Astrocyte (in vitro differentiated cells and primary cell): Measurements from ENCODE around the gene FOSL2. TPM values are rescaled to one million over a fixed set of nuclear protein-coding genes. Genes with fewer than 3 reads are reported as not detected.

Experiments
- DNase-seq: peaks from one replicate; pipeline ENCODE4 v3.0.0-alpha.2; 2010; ENCODE audit warnings: low read depth
- FAIRE-seq: peaks from 2 replicates; lab custom pipeline; 2011; peaks lifted over from hg19 to GRCh38; lab: Jason Lieb, UNC
- H2AFZ ChIP-seq: 2 replicates; pipeline ENCODE4 v1.6.0; 2012; ENCODE audit warnings: low read depth, low read length, inconsistent platforms
- H3K27ac ChIP-seq: 2 replicates; pipeline ENCODE4 v1.5.1; 2011; ENCODE audit warnings: low read depth, low read length, inconsistent platforms
- H3K27me3 ChIP-seq: 2 replicates; pipeline ENCODE4 v1.6.0; 2011; ENCODE audit warnings: low read length, inconsistent platforms; ENCODE audit not compliant: insufficient read depth
- H3K36me3 ChIP-seq: 2 replicates; pipeline ENCODE4 v1.5.1; 2011; ENCODE audit warnings: low read length, inconsistent platforms; ENCODE audit not compliant: insufficient read depth
- H3K4me1 ChIP-seq: 2 replicates; pipeline ENCODE4 v1.5.1; 2011; ENCODE audit warnings: low read length, inconsistent platforms; ENCODE audit not compliant: insufficient read depth
- H3K4me2 ChIP-seq: 2 replicates; pipeline ENCODE4 v1.6.0; 2012; ENCODE audit warnings: low read length, inconsistent platforms
- H3K4me3 ChIP-seq: 2 replicates; pipeline ENCODE4 v1.5.1; 2011; ENCODE audit warnings: low read depth, mild to moderate bottlenecking, low read length, inconsistent platforms; ENCODE audit not compliant: insufficient read depth
- H3K79me2 ChIP-seq: 2 replicates; pipeline ENCODE4 v1.6.0; 2012; ENCODE audit warnings: mild to moderate bottlenecking, low read length, inconsistent platforms; ENCODE audit not compliant: insufficient read depth
- H3K9ac ChIP-seq: 2 replicates; pipeline ENCODE4 v1.6.0; 2012; ENCODE audit warnings: mild to moderate bottlenecking, low read length, inconsistent platforms
- H3K9me3 ChIP-seq: 2 replicates; pipeline ENCODE4 v1.5.1; 2012; ENCODE audit warnings: low read depth, mild to moderate bottlenecking, low read length, inconsistent platforms; ENCODE audit not compliant: insufficient read depth
- H4K20me1 ChIP-seq: 2 replicates; pipeline ENCODE4 v1.6.0; 2012; ENCODE audit warnings: low read length, inconsistent platforms; ENCODE audit not compliant: insufficient read depth
- H3K27ac Mint-ChIP-seq: one replicate; pipeline ENCODE4 v1.8.0; 2021; ENCODE audit warnings: mild to moderate bottlenecking, mixed read lengths; ENCODE audit not compliant: unreplicated experiment
- H3K27me3 Mint-ChIP-seq: one replicate; pipeline ENCODE4 v1.8.0; 2021; ENCODE audit warnings: low read depth, mixed read lengths; ENCODE audit not compliant: unreplicated experiment
- H3K36me3 Mint-ChIP-seq: one replicate; pipeline ENCODE4 v1.8.0; 2021; ENCODE audit warnings: low read depth, mixed read lengths; ENCODE audit not compliant: unreplicated experiment
- H3K4me1 Mint-ChIP-seq: one replicate; pipeline ENCODE4 v1.8.0; 2021; ENCODE audit warnings: low read depth, mixed read lengths; ENCODE audit not compliant: unreplicated experiment
- H3K4me3 Mint-ChIP-seq: one replicate; pipeline ENCODE4 v1.8.0; 2021; ENCODE audit warnings: mild to moderate bottlenecking, moderate library complexity, mixed read lengths; ENCODE audit not compliant: unreplicated experiment
- H3K9me3 Mint-ChIP-seq: one replicate; pipeline ENCODE4 v1.8.0; 2021; ENCODE audit warnings: mild to moderate bottlenecking, mixed read lengths; ENCODE audit not compliant: unreplicated experiment
- CTCF ChIP-seq: IDR thresholded peaks from 2 replicates; pipeline ENCODE4 v1.5.1; 2011; ENCODE audit warnings: low read depth, mild to moderate bottlenecking, inconsistent platforms, low read length, moderate library complexity; ENCODE audit not compliant: insufficient read depth
- EZH2 ChIP-seq: IDR thresholded peaks from 2 replicates; pipeline ENCODE4 v1.6.1; 2012; ENCODE audit warnings: mild to moderate bottlenecking, low read length, inconsistent platforms; ENCODE audit not compliant: insufficient read depth
- total RNA-seq: library from RNA; stranded (reverse); gene quantifications from 2 replicates; pipeline ENCODE4 v1.2.1, GENCODE V29; 2021

FOSL2 gene
- total RNA-seq, 1 donor from 2014 or later = 158 TPM

DNA sequence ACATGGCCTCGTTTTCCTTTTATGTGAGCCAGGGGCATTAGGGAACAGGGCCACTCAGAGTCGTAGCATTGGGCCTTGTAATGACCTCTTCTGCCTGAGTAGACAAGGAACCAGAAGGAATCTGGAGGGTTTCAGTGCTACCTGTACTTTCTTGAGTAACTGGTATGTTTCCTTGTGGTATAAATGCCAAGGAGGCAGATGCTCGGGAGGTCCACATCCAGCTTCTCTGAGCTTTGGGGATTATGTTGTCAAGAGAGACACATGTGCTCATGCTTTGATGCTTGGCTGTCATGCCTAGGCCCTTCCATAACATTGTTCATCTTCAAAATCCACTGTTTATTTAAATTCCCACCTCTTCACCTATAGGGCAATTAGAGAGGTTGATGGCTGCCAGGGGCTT, 26.3 kb downstream of the FOSL2 start:
- Mint-ChIP-seq H3K27me3 (no peaks in the 10 kb centered on the region), H3K4me1 (peaks cover 52% of the 10 kb centered on the region), H3K27ac (peak overlapping the region; percentile 26), H3K36me3 (peaks cover 29% of the 10 kb centered on the region), H3K9me3 (no peaks in the 10 kb centered on the region), H3K4me3 (no peak overlapping the region)
- H2AFZ ChIP-seq = no peak overlapping the region
- H3K9ac ChIP-seq = no peak overlapping the region
- no peak overlapping the region for H3K27ac ChIP-seq
- H3K27me3 ChIP-seq = no peaks in the 10 kb centered on the region
- no peak for FAIRE-seq
- TF ChIP-seq EZH2 (no peak), CTCF (no peak)
- peaks cover 39% of the 10 kb centered on the region for H3K79me2 ChIP-seq
- H3K36me3 ChIP-seq = peaks cover 30% of the 10 kb centered on the region
- H3K9me3 ChIP-seq = no peaks in the 10 kb centered on the region
- no peak overlapping the region for H3K4me3 ChIP-seq
- H3K4me2 ChIP-seq = no peak overlapping the region
- peaks cover 72% of the 10 kb centered on the region for H4K20me1 ChIP-seq
- H3K4me1 ChIP-seq = peaks cover 15% of the 10 kb centered on the region
- no peak for DNase-seq

DNA sequence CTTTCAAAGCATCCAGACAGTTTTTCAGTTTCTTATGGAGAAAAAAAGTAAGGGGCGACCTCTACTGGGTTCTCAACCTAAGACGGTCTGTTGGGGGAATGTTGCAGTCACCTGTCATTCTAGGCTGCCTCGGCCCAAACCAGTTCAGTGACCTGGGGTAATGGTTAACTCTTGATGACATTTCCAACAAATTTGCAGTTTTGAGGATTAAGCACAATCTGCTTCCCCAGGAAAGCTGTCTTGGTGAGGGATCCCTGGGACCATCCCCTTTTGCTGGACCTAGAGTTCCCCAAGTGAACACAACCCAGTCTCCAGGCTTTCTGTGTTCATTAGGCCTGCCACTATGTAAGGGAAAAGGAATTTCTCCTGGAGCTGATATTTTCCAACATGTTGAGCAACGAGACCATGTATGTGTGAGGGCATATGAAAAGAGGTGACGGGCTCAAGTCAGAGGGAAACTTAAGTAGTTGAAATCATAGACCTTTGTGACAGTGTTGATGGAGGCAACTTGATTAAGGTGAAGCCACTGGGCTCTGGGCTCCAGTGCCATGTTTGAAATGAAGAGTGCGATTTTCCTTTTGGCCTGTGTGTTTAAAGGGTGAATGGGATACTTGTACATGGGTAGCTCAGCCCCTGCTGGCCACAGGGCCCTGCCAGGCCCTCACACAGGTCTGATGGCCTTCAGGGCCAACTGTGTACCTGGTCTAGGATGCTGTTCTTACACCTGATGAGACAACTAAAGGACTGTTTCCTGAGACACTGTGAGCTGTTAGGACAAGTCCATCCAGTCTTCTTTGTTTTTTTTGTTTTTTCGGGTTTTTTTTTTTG, 27.0 kb downstream of the FOSL2 start:
- FAIRE-seq = no peak
- no peak overlapping the region for H3K4me3 Mint-ChIP-seq
- TF ChIP-seq EZH2 = no peak
- TF ChIP-seq CTCF = no peak
- Histone ChIP-seq H3K79me2 (peaks cover 35% of the 10 kb centered on the region), H3K4me1 (peaks cover 16% of the 10 kb centered on the region), H4K20me1 (peaks cover 67% of the 10 kb centered on the region), H3K9ac (no peak overlapping the region), H3K9me3 (no peaks in the 10 kb centered on the region), H3K27ac (no peak overlapping the region), H2AFZ (no peak overlapping the region), H3K27me3 (no peaks in the 10 kb centered on the region), H3K36me3 (peaks cover 23% of the 10 kb centered on the region), H3K4me2 (no peak overlapping the region), H3K4me3 (no peak overlapping the region)
- H3K27ac Mint-ChIP-seq = peak overlapping the region; percentile 87
- peaks cover 28% of the 10 kb centered on the region for H3K36me3 Mint-ChIP-seq
- peaks cover 52% of the 10 kb centered on the region for H3K4me1 Mint-ChIP-seq
- no peak for DNase-seq
- no peaks in the 10 kb centered on the region for H3K27me3 Mint-ChIP-seq
- H3K9me3 Mint-ChIP-seq = no peaks in the 10 kb centered on the region

- H2AFZ ChIP-seq = no peak overlapping the region
- Mint-ChIP-seq H3K4me1 (peaks cover 49% of the 10 kb centered on the region), H3K36me3 (peaks cover 18% of the 10 kb centered on the region), H3K9me3 (no peaks in the 10 kb centered on the region), H3K27ac (peak overlapping the region; percentile 87), H3K4me3 (no peak overlapping the region), H3K27me3 (no peaks in the 10 kb centered on the region)
- H3K27me3 ChIP-seq = no peaks in the 10 kb centered on the region
- no peak overlapping the region for H3K9ac ChIP-seq
- no peaks in the 10 kb centered on the region for H3K9me3 ChIP-seq
- H3K4me1 ChIP-seq = peaks cover 14% of the 10 kb centered on the region
- H3K79me2 ChIP-seq = peaks cover 25% of the 10 kb centered on the region
- no peak overlapping the region for H3K27ac ChIP-seq
- peaks cover 57% of the 10 kb centered on the region for H4K20me1 ChIP-seq
- H3K4me3 ChIP-seq = no peak overlapping the region
- no peak for DNase-seq
- no peak for FAIRE-seq
- H3K36me3 ChIP-seq = peaks cover 13% of the 10 kb centered on the region
- H3K4me2 ChIP-seq = no peak overlapping the region
- no peak for TF ChIP-seq CTCF
- TF ChIP-seq EZH2 = no peak
Observed at GRCh38 chr2:28420722-28421121, 28.1 kb downstream of the FOSL2 start.
